ENCODE measurements around the gene NRP2. TPM values are rescaled to one million over a fixed set of nuclear protein-coding genes. Genes with fewer than 3 reads are reported as not detected.

NRP2 gene
- total RNA-seq, 4 donors from 2014 or later, result 195 to 440 (median 314) TPM

DNA sequence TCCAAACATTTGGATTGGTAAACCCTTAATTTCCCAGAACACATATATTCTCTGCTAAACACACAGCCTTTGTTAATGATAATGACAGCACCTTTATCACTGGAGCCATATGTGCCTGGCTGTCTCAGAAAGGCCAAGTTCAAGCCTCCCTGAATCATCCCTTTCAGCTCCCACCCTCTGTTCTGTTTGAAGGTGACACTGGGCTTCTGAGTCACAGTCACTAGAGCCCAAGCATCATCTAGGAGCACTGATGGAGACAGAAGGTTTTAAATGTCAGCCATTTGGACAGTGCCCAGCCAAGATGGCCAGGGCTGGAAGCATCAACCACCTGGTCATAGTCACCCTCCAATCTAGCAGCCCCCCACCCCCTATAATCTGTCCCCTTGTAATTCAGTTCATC is 80.6 kb downstream of the NRP2 start:
- no peak for DNase-seq (ENCODE audit: extremely low spot score)
- intact Hi-C loops (cut with DNase I), result loop anchor here (5.0 kb wide), 1 partner anchor 81 kb away; the partner anchor contains the start of gene NRP2

DNA sequence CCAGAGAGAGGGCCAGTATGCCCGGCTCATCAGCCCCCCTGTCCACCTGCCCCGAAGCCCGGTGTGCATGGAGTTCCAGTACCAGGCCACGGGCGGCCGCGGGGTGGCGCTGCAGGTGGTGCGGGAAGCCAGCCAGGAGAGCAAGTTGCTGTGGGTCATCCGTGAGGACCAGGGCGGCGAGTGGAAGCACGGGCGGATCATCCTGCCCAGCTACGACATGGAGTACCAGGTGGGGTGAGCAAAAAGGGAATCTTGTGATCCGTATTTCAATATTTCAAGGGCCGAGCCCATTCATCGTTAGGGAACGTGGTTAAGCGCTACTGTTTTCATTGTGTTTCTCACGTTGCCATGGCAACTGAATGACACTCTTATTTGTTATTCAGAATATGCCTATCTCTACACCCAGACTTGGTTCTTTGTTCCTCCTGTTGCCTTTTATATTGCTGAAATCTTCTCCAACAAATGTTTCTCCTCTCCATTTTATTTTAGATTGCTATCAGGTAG is 81.5 kb downstream of the NRP2 start:
- DNase-seq (ENCODE audit: extremely low spot score), result no peak
- TF ChIP-seq POLR2A (IDR thresholded peaks at IDR 0.05; ENCODE audit: low read depth), result no peak
- TF ChIP-seq, protein P1, sequence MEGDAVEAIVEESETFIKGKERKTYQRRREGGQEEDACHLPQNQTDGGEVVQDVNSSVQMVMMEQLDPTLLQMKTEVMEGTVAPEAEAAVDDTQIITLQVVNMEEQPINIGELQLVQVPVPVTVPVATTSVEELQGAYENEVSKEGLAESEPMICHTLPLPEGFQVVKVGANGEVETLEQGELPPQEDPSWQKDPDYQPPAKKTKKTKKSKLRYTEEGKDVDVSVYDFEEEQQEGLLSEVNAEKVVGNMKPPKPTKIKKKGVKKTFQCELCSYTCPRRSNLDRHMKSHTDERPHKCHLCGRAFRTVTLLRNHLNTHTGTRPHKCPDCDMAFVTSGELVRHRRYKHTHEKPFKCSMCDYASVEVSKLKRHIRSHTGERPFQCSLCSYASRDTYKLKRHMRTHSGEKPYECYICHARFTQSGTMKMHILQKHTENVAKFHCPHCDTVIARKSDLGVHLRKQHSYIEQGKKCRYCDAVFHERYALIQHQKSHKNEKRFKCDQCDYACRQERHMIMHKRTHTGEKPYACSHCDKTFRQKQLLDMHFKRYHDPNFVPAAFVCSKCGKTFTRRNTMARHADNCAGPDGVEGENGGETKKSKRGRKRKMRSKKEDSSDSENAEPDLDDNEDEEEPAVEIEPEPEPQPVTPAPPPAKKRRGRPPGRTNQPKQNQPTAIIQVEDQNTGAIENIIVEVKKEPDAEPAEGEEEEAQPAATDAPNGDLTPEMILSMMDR (IDR thresholded peaks at IDR 0.05), result peak; percentile 70 to 81 (median 76)
- peak; percentile 78 to 91 for TF ChIP-seq POLR2AphosphoS5 (IDR thresholded peaks at IDR 0.05)
- no peak for TF ChIP-seq EP300 (IDR thresholded peaks at IDR 0.05)
- Histone ChIP-seq H3K4me3 (peak overlapping the region in 1 of 4 donors; percentile 29), H3K36me3 (peaks cover 3 to 64% (median 27%) of the 10 kb centered on the region in 4 donors), H3K9me3 (no peaks in the 10 kb centered on the region), H3K27ac (replicated peaks in 1 of 4) (peak overlapping the region; percentile 80 to 98 (median 90)), H3K4me1 (peaks cover 22 to 100% (median 94%) of the 10 kb centered on the region in 4 donors), H3K27me3 (peaks cover 0 to 4% (median 0%) of the 10 kb centered on the region in 4 donors)
- intact Hi-C loops (cut with DNase I), result loop anchor here (2.0 to 5.0 kb wide), 2 partner anchors 81 to 121 kb away; partner anchors contain the start of gene NRP2
- 31% methylated on average over 9 of the region's 21 CpGs for WGBS

More for the DNA sequence above, 80.6 kb downstream of the NRP2 start:
- Histone ChIP-seq H3K9me3 (no peaks in the 10 kb centered on the region), H3K27ac (replicated peaks in 1 of 4) (peak overlapping the region; percentile 80 to 98 (median 90)), H3K36me3 (peaks cover 3 to 55% (median 26%) of the 10 kb centered on the region in 4 donors), H3K4me1 (peaks cover 26 to 100% (median 94%) of the 10 kb centered on the region in 4 donors), H3K4me3 (no peak overlapping the region), H3K27me3 (peaks cover 0 to 4% (median 0%) of the 10 kb centered on the region in 4 donors)
- TF ChIP-seq, protein P1 (IDR thresholded peaks at IDR 0.05), result no peak
- no peak for TF ChIP-seq EP300 (IDR thresholded peaks at IDR 0.05)
- TF ChIP-seq POLR2A (IDR thresholded peaks at IDR 0.05; ENCODE audit: low read depth), result no peak
- TF ChIP-seq POLR2AphosphoS5 (IDR thresholded peaks at IDR 0.05), result no peak

DNA sequence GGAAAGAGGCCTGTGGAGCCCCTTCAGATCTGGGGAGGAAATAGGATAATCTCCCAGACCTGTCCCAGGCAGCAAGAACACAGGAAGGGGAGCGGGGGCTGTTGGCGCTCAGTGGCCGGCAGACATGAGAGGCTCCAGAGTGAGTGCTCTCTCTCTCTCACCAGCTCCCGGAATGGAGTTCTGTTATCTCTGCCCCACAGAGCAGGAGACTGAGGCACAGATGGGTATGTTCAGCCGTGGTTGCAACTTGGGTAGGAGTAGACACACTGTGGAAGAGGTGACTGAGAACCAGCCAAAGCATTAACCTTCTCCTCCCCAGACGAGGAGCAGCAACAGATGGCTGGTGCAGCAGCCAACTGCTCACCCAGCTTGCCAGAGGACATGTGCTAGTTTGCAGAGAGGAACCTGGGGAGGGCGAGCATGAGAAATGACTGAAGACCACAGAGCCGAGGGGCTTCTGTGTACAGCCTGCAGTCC is 82.0 kb downstream of the NRP2 start:
- DNase-seq (ENCODE audit: extremely low spot score), result no peak
- WGBS, result 56% methylated on average over 7 of the region's 8 CpGs
- intact Hi-C loops (cut with DNase I), result loop anchor here (2.0 to 5.0 kb wide), 2 partner anchors 82 to 120 kb away; partner anchors contain the start of gene NRP2
- H3K27ac ChIP-seq (replicated peaks in 1 of 4), result peak overlapping the region; percentile 80 to 98 (median 90)
- TF ChIP-seq, protein P1 (IDR thresholded peaks at IDR 0.05), result no peak
- TF ChIP-seq POLR2AphosphoS5 (IDR thresholded peaks at IDR 0.05) (no peak), POLR2A (IDR thresholded peaks at IDR 0.05; ENCODE audit: low read depth) (no peak), EP300 (IDR thresholded peaks at IDR 0.05) (no peak)
- H3K9me3 ChIP-seq, result no peaks in the 10 kb centered on the region
- H3K27me3 ChIP-seq, result peaks cover 0 to 4% (median 0%) of the 10 kb centered on the region in 4 donors
- peaks cover 20 to 100% (median 94%) of the 10 kb centered on the region in 4 donors for H3K4me1 ChIP-seq
- peaks cover 3 to 65% (median 27%) of the 10 kb centered on the region in 4 donors for H3K36me3 ChIP-seq
- no peak overlapping the region for H3K4me3 ChIP-seq

DNA sequence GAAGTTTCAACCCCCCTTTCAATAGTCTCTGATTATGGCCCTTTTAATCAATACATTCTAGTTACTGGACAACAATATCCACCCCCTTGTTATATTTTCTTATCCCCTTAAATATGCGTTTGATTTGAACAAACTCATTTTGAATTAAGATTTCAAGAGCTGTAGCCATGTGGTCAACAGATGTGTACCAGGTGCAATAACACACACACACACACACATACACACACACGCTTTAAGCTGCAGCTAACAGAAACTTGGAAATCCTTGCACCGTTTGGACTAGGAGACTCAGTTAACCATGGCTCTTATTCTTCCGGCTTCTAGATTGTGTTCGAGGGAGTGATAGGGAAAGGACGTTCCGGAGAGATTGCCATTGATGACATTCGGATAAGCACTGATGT is 82.8 kb downstream of the NRP2 start:
- H3K36me3 ChIP-seq, result peaks cover 3 to 58% (median 27%) of the 10 kb centered on the region in 4 donors
- H3K9me3 ChIP-seq, result no peaks in the 10 kb centered on the region
- 66% methylated on average over 8 of the region's 8 CpGs for WGBS
- TF ChIP-seq POLR2AphosphoS5 (IDR thresholded peaks at IDR 0.05), result no peak
- intact Hi-C loops (cut with DNase I), result loop anchor here (2.0 kb wide), 1 partner anchor 120 kb away; no protein-coding TSS in a partner anchor
- H3K27me3 ChIP-seq, result peaks cover 0 to 4% (median 0%) of the 10 kb centered on the region in 4 donors
- no peak for DNase-seq (ENCODE audit: extremely low spot score)
- H3K27ac ChIP-seq (replicated peaks in 1 of 4), result peak overlapping the region; percentile 80 to 98 (median 90)
- no peak overlapping the region for H3K4me3 ChIP-seq
- H3K4me1 ChIP-seq, result peaks cover 18 to 100% (median 94%) of the 10 kb centered on the region in 4 donors

DNA sequence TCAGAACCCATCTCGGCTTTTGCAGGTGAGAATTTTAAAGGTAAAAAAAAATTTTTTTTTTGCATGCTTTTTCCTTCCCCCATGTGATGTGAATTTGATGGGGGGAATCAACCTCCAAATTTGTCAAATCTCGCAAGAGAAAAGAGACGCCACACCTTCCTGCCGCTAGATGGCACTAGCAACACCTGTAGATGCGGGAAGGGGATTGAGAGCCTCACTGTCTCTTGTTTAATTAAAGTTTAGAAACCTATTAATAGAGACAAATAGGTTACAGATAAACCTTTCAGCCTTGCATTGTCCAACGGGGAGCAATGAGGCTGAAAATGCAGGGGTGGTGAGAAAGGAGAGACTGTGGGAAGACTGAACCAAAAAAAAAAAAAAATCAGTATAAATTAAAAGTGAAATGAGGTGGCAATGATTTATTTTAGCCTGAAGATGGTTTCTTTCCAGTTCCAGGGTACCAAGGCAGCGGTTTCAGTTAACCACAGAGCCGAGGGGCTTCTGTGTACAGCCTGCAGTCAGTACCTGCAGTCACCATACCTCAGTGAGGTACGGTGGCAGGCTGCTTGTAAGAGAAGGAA is 84.6 kb downstream of the NRP2 start:
- no peak for TF ChIP-seq POLR2A (IDR thresholded peaks at IDR 0.05; ENCODE audit: low read depth)
- peak; percentile 11 to 19 for TF ChIP-seq POLR2AphosphoS5 (IDR thresholded peaks at IDR 0.05)
- TF ChIP-seq EP300 (IDR thresholded peaks at IDR 0.05), result no peak
- TF ChIP-seq, protein P1 (IDR thresholded peaks at IDR 0.05), result peak; percentile 89
- Histone ChIP-seq H3K27me3 (peaks cover 0 to 4% (median 0%) of the 10 kb centered on the region in 4 donors), H3K9me3 (no peaks in the 10 kb centered on the region), H3K4me3 (no peak overlapping the region), H3K4me1 (peaks cover 18 to 100% (median 97%) of the 10 kb centered on the region in 4 donors), H3K36me3 (peaks cover 3 to 45% (median 19%) of the 10 kb centered on the region in 4 donors), H3K27ac (replicated peaks in 1 of 4) (peak overlapping the region; percentile 80 to 98 (median 90))
- no peak for DNase-seq (ENCODE audit: extremely low spot score)
- 18% methylated on average over 9 of the region's 9 CpGs for WGBS
- intact Hi-C loops (cut with DNase I), result no loop called here

Measured in esophagus muscularis mucosa (tissue), 4 donors.